ENCODE measurements around the gene KCP.

Gene KCP

GRCh38 chr7:128841171-128841690, 69.3 kb downstream of the KCP start:
- no peak for DNase-seq (ENCODE audit: low read depth in 2 of 2)

DNA sequence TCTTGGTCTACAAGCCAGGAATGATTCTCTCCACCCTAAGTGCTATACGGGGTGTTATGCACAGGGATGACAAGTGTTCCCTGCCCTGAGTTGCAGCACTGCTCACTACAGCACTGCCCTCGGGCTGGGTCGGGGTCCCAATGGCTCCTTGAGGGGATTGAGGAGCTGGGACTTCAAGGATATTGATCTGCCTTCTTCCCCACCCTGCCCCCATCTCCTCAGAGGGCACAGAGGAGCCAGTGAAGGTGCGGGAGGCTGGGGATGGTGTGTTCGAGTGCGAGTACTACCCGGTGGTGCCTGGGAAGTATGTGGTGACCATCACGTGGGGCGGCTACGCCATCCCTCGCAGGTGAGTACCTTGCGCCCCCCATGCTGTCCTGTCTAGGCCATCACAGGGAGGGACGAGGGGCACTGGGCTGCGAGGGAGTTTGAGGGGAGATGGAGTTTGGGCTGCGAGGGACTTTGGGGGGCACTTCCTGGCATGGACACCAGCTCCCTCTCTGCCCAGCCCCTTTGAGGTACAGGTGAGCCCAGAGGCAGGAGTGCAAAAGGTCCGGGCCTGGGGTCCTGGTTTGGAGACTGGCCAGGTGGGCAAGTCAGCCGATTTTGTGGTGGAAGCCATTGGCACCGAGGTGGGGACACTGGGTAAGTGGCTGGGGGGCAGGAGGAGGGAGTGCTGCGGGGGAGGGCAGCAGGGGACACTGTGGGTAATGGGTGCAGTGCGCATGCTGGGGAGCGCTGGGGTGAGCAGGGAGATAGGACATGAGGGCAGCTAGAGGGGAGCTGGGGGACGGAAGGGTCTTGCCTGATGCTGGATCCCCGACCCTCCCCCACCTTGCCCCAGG, 70.0 kb downstream of the KCP start:
- no peak for DNase-seq (ENCODE audit: low read depth in 2 of 2)

GRCh38 chr7:128839751-128840177, 70.7 kb downstream of the KCP start:
- DNase-seq (ENCODE audit: low read depth in 2 of 2) = no peak

DNA sequence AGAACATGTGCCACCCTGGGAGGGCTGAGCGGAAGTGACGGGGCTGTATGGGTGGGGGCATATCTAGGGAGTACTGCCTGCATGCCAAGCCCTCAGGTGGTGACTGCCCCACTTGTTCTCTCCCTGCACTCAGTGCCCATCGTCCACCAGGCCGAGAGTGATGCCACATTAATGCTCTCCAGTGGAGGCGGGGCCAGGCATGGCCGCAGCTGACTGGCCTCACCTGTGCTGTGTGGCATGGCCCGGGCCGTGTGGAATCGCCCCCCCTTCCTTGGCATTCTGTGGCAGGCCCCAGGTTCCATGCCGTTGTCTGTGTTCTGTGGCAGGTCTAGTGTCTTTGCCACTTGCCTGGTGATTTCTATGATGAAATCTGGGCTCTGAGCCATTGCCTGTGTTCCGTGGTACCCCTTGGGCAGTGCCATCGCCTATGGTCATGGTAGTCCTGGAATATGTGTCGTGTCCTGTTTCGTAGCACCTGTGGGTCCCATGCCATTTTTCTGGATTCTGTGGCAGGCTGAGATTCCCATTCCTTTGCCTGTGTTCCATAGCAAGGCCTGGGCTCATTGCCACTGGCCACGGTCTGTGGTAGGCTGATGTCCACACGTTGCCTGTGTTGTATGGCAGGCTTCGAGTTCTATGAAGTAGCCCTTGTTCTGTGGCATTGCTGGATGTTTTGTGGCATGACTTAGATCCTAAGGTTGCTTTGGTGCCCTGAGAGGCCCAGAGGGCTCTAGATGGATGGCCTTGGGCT, 71.4 kb downstream of the KCP start:
- DNase-seq (ENCODE audit: low read depth in 2 of 2) = no peak

DNA sequence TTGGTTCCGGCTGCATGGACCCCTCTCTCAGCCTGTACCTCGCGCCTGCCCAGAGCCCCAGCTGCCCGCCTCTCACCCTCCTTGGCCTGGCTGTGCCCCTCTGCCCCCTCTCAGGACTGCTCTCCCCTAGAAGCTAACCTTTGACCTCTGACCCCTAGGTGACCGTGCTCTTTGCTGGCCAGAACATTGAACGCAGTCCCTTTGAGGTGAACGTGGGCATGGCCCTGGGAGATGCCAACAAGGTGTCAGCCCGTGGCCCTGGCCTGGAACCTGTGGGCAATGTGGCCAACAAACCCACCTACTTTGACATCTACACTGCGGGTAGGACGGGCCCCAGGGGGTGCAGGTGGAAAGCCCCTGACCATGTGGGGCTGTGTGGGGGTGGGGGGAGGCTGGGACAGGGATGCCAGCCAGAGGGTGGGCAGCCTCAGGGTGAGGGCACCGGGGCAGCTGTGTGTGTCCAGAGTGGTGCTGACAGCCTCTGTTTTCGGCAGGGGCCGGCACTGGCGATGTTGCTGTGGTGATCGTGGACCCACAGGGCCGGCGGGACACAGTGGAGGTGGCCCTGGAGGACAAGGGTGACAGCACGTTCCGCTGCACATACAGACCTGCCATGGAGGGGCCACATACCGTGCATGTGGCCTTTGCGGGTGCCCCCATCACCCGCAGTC, 72.3 kb downstream of the KCP start:
- no peak for DNase-seq (ENCODE audit: low read depth in 2 of 2)

DNA sequence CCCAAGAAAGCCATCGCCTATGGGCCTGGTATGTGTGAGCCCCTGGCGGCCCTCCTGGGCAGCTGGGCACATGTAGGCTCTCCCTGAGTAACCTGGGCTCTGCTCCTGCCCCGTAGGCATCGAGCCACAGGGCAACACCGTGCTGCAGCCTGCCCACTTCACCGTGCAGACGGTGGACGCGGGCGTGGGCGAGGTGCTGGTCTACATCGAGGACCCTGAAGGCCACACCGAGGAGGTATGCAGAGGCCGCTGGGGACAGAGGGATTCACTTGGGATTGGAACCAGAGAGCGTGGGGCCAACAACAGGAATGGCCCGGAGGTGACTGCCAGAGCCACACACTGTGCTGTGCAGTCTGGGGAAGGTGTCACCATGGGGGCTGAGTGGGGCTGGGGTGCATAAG, 73.0 kb downstream of the KCP start:
- DNase-seq (ENCODE audit: low read depth in 2 of 2) = no peak

GRCh38 chr7:128836729-128837348, 73.7 kb downstream of the KCP start:
- DNase-seq (ENCODE audit: low read depth in 2 of 2) = no peak

GRCh38 chr7:128835790-128836641, 74.5 kb downstream of the KCP start:
- DNase-seq (ENCODE audit: low read depth in 2 of 2) = no peak

DNA sequence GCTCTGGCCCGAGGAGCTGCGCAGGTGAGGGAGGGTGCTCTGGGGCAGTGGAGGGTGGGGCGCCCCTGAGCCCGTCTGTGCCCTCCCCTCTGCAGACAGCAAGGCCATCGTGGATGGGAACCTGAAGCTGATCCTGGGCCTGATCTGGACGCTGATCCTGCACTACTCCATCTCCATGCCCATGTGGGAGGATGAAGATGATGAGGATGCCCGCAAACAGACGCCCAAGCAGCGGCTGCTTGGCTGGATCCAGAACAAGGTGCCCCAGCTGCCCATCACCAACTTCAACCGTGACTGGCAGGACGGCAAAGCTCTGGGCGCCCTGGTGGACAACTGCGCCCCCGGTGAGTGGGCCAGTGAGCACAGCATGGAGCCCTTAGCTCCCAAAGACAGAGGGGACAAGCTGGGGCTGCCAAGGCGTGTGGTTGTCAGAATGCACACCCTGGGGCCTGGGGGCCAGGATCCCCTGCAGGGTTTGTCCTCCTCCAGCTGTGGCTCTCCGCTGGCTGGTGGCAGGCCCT, 75.2 kb downstream of the KCP start:
- no peak for DNase-seq (ENCODE audit: low read depth in 2 of 2)

- DNase-seq (ENCODE audit: low read depth in 2 of 2) = no peak
Measured at GRCh38 chr7:128833946-128834325, 76.6 kb downstream of the KCP start.

DNA sequence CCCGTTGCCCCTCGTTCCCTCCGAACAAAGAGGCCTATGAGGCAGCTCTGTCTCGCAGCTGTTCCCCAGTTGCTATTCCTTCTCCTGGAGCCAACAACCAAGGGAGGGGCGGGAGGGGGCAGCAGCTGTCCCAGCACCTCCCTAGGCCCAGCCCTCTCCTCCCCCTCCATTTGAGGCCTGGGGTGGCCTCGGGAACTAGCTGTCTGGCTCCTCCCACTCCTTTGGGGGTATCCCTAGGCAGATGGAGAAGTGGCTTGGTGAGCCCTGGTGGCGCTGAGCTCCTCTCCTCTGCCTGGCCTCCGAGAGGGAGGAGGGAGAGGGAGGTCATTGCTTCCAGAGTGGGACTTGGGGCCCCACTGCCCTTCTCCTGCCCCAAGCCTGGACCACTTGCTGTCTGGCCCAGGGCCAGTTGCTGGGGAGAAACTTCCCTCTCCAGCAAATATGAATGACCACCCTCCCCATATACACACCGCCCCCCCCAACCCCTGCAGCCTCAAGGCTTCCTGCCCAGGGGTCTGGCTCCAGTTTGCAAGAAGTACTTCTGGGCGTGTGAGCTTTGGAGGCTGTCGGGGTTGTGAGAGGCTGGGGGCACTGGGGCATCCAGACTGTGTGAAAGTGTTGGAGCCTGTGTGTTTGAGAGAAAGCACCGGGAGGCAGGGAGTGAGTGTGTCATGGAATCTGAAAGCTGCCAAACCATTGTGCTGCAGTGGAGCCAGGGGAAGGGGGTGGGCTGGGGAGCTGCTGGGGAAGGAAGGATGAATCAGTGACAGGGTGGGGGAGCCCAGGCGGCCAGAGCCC, 77.2 kb downstream of the KCP start:
- DNase-seq (ENCODE audit: low read depth in 2 of 2) = no peak

GRCh38 chr7:128832880-128833147, 77.7 kb downstream of the KCP start:
- DNase-seq (ENCODE audit: low read depth in 2 of 2) = no peak

GRCh38 chr7:128831994-128832879, 78.3 kb downstream of the KCP start:
- no peak for DNase-seq (ENCODE audit: low read depth in 2 of 2)

DNA sequence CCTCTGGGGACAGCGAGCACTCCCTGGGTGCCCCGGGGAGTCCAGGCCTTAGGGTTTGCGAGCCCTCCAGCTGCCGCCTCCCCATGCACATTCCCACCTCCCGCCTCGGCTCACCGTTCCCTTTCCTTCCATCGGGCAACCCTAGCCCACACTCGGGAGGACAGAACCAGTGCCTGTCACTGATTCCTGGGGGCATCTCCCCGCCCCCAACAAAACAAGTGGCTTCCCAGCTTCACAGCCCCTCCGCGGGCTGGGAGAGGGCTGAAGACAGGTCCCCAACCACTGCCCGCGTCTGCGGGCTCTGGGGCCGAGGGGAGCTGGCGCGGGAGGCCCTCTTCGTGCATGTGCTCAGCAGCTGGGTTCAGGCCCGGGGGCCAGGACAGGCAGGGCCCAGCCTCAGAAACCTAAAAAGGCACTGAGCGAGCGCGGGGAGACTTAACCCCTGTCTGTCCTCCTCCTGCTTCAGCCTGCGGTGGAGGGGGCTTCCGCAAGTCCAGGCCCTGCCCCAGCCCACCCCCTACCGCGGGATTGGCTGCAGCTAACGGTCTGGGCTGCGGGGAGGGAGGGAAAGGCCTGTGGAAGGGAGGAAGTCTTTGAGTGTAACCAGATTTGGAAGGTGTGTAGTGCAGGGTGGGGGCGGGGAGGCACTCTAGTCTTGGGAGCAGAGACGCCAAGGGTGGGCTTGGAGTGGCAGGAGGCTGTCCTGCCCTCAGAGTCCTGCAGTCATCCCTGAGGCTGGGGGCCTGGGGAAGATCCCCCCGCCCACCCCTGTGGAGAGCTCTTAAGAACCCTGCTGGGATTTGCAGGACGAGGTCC, 79.1 kb downstream of the KCP start:
- no peak for DNase-seq (ENCODE audit: low read depth in 2 of 2)

- peak in 1 of 2 donors; percentile 9 for DNase-seq (ENCODE audit: low read depth in 2 of 2)
Measured at GRCh38 chr7:128830231-128831177, 80.0 kb downstream of the KCP start, which contains the start of gene FLNC. TSS of gene FLNC (plus strand) at chr7:128830406. CDS start at chr7:128830638, 232 bp downstream.

DNA sequence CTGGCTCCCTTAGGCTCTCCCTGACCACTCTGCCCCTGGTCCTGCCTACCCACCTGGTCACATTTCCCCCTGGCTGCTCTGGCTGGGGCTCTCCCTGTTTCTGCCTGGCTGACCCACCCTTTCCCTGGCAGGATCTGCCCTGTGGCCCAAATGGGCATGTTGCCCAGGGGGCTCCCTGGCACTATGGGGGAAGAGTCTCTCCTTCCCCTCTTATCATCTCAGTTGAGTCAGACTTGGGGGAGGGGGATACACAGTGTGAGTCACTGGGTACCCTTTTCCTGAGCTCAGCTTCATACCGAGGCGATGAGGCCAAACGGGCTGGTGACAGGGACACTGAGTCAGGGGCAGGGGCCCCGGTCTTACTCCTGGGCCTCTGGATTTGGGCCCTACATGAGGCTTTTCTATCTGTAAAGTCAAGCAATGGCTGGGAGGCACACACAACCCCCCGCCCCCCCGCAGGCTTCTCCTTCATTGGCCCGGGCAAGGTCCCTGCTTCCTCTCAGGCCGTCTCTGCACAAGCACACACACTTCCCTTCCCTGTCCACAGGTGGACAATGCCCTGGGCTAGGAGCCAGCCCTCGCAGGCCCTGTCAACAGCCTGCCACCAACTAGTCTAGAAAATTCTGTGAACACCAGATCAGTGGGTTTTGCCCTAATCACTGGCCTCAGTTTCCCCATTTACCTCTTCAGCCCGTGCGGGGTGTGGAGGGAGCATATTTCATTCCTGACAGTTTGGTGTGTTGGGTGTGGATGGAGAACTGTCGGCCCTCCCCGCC, 80.9 kb downstream of the KCP start:
- DNase-seq (ENCODE audit: low read depth in 2 of 2) = no peak
